ENCODE results near the gene FAM76B.

The FAM76B gene

DNA sequence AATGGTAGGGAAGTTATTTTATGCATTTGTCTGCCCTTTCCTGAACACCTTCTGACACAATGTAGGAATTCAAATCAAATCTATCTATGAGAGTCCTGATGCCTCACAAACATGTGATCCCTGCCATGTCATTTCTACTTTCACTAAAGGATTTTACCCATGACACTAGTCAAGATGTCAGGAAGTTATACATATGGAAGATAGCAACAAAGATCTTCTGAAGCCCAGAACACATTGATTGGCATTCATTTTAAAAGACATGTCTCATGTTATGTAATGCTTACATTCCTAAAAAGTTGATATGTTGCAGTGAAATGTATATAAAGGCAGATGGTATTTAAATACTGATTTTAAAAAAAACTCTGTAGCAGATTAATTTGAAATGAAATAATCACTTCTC is 61.5 kb downstream of the FAM76B start:
- no peak for DNase-seq

DNA sequence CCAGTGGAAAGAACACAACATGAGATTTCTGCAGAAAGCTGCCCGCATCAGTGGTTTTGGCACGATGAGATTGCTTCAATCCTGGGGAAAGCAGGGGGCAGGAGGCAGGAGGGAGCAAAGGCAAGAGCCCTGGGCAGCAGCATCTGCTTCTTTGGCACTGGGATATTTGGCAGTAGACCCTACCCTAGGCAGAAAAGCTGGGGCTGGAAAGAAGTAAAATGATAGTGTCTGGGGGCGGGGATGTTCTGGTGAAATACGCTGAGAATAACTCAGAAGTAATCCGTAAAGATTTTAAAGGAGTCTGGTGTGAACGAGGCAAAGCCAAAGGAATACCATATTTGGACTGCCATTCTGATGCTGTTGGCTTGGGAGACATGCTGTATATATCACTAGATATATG is 62.0 kb downstream of the FAM76B start:
- no peak for DNase-seq

DNA sequence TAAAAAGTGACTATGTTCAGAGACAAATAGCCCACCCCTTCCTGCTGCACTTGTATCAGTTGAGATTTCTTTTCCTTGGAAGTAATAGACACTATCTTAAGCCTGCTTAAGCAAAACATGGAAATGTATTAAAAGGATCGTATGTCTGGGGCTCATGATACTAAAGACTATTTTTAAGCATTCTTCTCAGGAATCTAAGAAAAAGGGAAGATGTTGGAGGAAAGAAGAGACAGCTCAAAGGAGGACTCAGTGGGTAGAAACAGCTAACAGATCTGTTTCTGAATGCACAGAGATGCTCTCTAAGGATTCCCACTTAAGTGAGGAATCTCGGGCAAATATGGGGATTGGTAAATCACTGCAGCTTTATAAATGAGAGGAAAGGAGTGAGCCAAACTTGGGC is 62.5 kb downstream of the FAM76B start:
- DNase-seq = no peak

DNA sequence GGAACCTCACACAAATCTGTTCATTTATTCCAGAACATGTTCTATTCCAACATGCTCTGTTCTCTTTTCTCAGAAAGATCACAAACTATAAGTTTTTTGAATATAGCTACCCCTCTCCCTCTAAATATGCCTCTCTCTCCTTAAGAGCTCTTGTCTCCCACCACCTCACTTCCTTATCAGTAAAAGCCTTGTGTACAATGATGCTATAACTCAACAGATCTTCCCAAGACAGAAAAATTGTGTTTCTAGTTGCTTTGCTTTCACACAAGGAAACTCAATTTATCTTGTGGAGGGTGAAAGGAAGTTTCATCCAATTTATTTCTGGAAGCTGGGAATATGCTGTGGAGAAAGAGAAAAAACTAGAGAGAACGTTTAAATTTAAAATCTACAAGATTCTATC is 64.4 kb downstream of the FAM76B start:
- DNase-seq = no peak

DNA sequence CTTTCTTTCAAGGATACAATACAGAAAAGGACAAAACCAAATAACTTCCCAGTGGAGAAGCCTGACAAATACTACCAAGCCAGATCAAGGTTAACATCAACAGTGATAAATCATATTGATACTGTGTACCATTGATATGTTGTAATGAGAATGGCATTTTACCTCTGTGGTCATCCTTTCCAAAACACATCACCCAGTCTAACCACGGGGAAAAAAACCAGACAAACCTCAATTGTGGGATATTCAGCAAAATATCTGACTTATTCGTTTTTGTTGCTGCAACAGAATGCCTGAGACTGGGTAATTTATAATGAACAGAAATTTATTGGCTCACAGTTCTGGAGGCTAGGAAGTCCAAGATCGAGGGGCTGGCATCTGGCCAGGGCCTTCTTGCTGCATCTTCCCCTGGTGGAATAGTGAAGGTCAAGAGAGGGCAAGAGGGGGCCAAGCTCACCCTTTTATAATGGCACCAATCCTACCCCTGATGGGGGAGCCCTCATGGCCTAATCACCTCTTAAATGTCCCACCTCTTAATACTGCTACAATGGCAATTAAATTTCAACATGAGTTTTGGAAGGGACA is 66.1 kb downstream of the FAM76B start:
- no peak for DNase-seq

DNA sequence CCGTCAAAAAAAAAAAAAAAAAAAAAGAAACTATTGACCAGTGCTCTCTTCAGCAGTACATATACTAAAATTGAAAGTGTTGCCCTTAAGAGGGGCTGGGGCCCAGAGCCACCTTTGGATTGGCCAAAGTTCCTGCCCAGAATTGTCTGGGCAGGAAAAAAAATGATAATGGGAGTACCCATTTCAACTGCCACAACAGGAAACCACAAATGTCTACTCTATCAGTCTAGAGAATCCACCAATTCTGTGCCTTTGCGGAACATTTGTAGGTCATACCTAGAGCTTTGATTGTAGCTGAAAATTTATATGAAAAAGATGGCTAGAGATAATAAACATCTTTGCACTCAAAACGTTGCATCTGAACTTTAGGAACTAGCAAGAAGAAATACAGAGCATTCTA is 69.4 kb downstream of the FAM76B start:
- DNase-seq = no peak
